ENCODE measurements around the gene CUBN.
"Not testable (repeated sequence)": the region's sequence is repeated elsewhere in the genome, so short reads cannot be mapped to it uniquely, and the experiment has no call there.

Gene CUBN

DNA sequence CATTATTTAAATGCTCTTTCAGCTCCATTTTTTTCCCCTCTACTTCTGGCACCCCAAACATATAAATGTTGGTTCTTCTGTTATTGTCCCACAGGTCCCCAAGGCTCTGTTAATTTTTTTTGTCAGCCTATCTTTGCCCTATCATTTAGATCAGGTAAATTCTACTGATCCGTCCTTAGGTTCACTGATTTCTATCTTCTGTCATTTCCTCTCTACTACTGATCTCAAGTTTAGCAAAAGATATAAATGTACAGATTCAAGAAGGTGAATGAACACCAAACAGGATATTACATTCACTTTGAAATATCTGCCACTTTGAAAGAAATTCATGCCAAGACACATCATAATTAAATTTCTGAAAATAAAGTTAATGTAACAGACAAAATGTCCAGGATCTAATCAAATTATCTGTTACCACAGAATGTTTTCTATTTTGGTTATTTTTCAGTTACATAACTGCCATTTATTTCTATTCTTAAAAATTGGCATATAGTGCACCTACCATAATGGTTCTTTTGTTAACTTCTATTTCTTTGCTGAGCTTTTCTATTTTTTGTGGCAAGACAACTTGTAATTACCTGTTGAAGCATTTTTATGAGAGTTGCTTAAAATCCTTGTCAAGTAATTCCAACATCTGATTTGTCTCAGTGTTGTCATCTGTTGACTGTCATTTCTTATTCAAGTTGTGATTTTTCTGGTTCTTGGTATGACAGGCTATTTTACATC, 12.1 kb upstream of the CUBN start:
- H3K4me3 ChIP-seq (ENCODE audit: low read depth, low read length): no peak overlapping the region

DNA sequence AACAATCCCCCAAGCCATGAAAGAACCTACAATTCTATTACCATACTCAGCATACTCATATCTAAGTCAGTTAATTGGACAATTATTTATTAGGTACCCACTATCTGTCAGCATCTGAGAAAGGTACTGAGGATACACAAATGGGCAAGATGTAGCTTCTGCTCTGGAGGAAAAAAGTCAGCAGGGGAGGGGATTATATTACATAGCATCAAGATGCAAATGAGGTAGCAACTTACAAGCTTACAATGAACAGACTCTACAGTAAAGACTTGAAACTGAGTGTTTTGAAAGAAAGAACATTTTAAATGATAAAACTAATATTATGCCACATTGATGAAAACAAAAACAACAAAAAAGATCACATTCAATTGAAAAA, 10.8 kb upstream of the CUBN start:
- no peak overlapping the region for H3K4me3 ChIP-seq (ENCODE audit: low read depth, low read length)

GRCh38 chr10:17138460-17139042, 8.9 kb upstream of the CUBN start:
- H3K4me3 ChIP-seq (ENCODE audit: low read depth, low read length): no peak overlapping the region

GRCh38 chr10:17134737-17135260, 5.2 kb upstream of the CUBN start:
- no peak overlapping the region for H3K4me3 ChIP-seq (ENCODE audit: low read depth, low read length)

- no peak overlapping the region for H3K4me3 ChIP-seq (ENCODE audit: low read depth, low read length)
These were observed 4.7 kb upstream of the CUBN start for GRCh38 chr10:17134282-17134681.

DNA sequence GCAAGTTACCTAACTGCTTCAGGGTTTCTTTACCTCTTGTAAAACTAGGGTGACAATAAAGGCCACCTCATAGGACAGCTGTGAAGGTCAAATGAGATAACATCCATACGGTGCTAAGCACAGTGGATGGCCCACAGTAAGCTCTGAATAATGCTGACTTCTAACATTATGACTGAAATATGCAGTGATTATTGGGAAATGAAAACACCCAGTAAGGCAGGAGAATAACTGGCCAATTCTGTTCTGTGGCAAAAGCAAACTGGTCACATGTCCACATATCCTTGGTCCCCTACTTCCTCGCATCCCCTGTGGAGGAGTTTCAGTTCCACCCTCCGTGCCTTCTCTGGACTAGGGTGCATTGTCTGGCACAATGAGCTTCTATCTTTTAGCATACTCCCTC, 1.4 kb downstream of the CUBN start:
- no peak overlapping the region for H3K4me3 ChIP-seq (ENCODE audit: low read depth, low read length)

DNA sequence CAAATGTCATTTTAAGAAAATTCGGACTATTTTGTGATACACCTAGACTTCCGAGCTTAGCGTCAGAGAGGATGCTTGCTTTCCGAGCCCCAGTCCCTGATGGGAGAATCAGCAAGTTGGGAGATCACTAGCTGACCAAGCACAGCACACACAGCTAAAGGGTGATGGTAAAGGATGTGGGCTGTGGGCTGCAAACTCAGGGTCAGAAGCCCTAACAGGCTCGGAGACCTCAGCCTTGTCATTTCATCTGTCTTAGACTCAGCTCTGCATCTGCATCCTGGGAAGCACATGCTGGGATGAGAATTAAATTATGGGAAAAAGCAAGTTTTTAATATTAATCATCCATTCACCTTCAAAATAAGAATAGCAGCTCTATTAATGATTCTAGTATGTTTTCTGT, 3.3 kb downstream of the CUBN start:
- H3K4me3 ChIP-seq (ENCODE audit: low read depth, low read length): no peak overlapping the region

DNA sequence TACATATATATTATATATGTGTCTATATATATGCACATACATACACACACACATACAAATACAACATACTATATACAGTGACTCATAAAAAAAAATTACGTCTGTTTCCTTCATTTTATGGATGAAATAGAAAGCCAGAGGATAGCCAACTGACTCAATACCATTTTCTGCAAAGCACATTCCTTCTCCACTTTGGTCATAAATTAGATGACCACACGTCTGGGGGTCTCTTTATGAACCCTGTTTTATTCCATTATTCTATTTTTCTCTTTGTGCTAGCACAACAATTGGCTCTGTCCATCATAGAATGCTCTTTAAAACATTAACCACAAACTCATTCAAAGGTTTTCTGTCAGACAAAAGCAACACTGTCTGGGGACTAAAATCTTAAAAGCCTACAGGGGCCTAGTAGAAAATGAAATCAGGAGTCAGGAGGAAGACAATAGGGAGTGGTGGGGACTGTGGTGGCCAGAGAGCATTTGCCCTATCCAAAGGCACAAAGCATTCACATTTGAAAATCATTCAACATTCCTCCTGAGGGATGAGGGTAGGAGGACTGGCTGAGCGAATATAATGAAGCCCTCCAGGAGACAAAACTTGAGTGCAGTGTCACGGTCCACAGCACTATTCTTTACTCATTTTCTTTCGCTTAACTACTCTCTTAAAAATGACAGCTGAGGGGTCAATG, 4.3 kb downstream of the CUBN start:
- H3K4me3 ChIP-seq (ENCODE audit: low read depth, low read length): no peak overlapping the region

DNA sequence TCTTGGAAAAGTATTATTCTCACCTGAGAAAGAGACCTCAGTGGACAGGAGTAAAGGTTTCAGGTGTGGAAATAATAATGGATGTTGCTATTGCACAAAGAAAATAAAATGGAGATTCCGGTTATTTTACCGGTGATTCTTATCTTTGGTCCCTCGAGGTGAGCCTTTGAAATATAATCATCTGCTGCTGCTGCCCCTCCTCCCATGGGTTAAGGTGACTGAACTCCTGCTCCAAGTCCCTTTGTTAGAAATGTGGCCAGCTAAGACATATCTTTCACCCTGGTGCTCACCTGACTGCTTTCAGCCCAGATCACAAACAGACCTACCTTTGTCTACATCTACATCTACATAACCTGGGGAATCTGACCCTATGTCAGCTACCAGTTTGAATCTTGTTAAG, 5.7 kb downstream of the CUBN start:
- H3K4me3 ChIP-seq (ENCODE audit: low read depth, low read length): no peak overlapping the region

GRCh38 chr10:17122726-17123661, 6.6 kb downstream of the CUBN start:
- no peak overlapping the region for H3K4me3 ChIP-seq (ENCODE audit: low read depth, low read length)

GRCh38 chr10:17122052-17122451, 7.6 kb downstream of the CUBN start:
- no peak overlapping the region for H3K4me3 ChIP-seq (ENCODE audit: low read depth, low read length)

DNA sequence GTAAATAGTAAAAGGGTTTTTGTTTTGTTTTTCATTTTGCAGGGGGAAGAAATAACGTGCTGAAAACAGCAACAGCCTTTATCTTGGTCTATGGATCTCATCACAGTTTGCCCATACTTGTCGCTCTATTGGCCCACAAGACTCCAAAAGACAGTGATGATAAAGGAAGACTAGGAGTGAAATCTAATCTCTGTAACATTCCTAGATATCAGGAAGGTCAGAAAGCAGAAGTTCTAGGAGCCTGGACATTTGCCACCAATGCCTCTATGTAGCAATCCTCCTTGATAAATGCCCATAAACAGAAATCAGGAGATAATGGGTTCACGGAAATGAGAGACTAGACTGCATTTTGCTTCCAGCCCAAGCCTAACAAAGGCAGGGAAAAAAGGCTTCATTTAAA, 8.9 kb downstream of the CUBN start:
- H3K4me3 ChIP-seq (ENCODE audit: low read depth, low read length): no peak overlapping the region

DNA sequence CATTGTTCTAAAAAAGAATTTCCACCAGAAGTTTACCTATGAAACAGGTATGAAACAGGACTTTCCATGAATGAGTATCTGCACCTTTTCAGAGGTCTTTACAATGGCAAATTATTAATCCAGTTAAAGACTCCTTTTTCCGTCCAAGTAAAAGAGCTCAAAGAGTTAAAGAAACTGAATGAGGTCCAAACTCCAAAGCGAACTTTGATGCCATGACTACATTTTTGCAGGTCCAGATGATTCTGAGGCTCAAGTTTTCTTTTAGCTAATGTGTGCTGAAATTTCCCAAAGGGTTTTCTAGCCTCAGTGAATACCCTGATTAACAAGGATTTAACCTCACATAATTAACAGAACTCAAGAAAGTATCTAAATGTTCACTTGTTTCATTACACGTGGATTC, 9.8 kb downstream of the CUBN start:
- H3K4me3 ChIP-seq (ENCODE audit: low read depth, low read length): no peak overlapping the region

- no peak overlapping the region for H3K4me3 ChIP-seq (ENCODE audit: low read depth, low read length)
These were observed 13.4 kb downstream of the CUBN start for GRCh38 chr10:17116193-17116592.

DNA sequence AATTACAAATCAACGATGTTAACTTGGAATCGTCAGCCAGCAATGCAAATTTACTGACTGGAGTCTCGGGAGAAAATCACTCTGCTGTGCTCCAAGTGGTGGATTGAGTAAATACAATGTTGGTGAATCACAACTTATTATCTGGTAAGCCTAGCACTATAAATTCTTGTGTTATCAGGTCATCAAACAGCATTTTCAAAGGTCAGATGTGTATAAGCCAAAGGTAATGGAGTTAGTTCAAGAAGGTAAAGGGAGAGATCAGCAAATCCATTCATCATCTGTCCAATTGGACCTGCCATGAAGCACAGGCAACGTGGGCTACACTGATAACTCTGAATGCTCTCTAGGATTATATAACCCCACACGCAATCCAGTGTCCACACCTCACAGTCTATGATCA, 13.9 kb downstream of the CUBN start:
- H3K4me3 ChIP-seq (ENCODE audit: low read depth, low read length): no peak overlapping the region

DNA sequence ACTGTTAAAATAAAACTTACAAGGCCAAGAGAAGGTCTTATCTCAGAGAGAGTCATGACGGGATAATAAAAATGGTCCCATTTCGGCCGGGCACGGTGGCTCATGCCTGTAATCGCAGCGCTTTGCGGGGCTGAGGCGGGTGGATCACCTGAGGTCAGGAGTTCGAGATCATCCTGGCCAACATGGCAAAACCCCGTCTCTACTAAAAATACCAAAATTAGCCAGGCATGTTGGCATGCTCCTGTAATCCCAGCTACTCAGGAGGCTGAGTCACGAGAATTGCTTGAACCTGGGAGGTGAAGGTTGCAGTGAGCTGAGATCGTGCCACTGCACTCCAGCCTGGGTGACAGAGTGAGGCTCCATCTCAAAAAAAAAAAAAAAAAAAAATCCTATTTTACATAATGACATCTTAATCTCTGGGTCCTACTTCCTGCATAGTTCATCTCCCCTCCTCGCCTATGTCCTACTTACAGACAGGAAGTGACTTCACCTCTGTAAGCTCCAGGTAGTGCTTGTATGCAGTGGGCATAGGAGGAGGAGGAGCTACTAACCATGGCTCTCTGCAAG, 14.7 kb downstream of the CUBN start:
- H3K4me3 ChIP-seq (ENCODE audit: low read depth, low read length): not testable (repeated sequence)

DNA sequence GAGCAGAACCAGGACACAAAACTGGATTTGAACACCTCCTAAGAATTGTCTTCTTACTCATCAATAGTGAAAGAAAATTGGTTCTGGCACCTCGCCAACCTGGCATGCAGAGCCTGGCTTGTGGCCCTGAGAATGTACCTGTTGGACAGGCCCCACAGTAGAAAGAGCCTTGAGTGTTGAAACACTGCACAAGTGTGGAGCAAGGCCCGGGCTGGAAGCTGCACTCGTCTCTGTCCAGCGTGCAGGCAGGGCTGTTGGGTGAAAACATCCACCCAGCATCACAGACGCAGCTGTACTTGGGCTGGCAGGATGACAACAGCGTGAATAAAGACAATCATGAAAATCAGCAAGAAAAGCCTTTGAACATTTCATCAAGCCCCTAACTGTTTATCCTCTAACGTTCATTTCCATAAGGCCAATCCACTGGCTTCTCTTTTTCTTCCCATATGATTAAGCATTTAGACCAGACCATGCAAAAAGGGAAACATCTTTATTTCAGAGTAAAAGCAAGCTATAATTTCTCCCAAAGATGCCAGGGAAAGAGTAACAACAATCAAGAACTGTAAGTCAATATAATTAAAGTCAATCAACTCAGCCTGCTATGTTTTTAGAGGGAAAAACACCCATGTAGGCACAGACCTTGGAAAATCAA, 15.6 kb downstream of the CUBN start:
- H3K4me3 ChIP-seq (ENCODE audit: low read depth, low read length): no peak overlapping the region

DNA sequence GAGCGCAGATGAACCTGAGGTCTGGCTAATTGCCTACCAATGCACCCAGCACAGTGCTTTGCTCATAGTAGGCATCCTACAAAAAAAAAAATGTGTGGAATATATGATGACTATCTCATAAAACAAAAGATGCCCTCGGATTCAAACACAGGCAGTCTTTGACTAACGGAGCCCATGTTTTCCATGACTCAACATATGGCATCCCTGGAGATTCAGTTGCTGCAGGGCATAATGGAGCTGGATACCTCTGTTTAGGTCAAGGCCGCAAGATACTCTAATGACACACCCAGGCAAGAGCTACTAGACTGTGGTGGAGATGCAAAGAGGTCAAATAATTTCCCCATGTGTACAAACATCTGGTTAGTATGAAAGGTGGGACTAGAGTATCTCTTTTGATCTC, 16.3 kb downstream of the CUBN start:
- H3K4me3 ChIP-seq (ENCODE audit: low read depth, low read length): no peak overlapping the region

- H3K4me3 ChIP-seq (ENCODE audit: low read depth, low read length): no peak overlapping the region
These were observed 17.0 kb downstream of the CUBN start for GRCh38 chr10:17112566-17112965.

DNA sequence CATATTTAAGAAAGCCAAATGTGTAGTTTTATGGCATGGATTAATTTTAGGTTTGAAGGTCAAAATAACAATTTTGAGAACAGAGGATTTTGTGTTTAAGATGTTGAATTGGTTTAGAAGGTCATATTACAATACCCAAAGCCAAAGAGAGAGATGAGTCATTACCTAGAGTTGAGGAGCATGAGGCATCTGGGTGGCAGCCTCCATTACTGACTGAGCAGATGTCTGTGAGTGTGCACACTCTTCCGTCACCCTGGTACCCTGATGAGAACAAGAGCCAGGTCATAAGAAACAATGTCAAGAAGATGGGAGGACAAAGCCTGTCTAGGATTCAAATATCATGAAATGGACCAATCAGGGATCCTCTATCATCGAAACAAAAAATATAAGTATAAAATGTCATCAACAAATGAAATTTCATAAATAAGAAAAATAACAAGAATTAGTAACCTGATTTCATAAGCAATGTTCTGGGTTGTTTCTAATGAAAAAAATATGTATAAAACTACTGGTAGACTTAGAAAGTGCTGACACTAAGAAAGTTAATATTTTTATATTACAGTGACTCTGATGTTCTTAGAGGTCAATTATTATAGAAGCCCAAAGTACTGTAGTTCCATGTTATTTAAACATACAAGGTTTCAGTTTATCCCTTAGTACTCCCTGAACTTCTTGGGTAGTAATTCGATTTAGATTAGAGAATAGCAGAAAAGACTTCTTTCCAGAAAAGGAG, 20.0 kb downstream of the CUBN start:
- no peak overlapping the region for H3K4me3 ChIP-seq (ENCODE audit: low read depth, low read length)
